Measurements from ENCODE around the gene FBLN2. TPM values are rescaled to one million over a fixed set of nuclear protein-coding genes. Genes with fewer than 3 reads are reported as not detected.

The FBLN2 gene
- total and polyA plus RNA-seq, 5 donors from 2014 or later, result not detected

DNA sequence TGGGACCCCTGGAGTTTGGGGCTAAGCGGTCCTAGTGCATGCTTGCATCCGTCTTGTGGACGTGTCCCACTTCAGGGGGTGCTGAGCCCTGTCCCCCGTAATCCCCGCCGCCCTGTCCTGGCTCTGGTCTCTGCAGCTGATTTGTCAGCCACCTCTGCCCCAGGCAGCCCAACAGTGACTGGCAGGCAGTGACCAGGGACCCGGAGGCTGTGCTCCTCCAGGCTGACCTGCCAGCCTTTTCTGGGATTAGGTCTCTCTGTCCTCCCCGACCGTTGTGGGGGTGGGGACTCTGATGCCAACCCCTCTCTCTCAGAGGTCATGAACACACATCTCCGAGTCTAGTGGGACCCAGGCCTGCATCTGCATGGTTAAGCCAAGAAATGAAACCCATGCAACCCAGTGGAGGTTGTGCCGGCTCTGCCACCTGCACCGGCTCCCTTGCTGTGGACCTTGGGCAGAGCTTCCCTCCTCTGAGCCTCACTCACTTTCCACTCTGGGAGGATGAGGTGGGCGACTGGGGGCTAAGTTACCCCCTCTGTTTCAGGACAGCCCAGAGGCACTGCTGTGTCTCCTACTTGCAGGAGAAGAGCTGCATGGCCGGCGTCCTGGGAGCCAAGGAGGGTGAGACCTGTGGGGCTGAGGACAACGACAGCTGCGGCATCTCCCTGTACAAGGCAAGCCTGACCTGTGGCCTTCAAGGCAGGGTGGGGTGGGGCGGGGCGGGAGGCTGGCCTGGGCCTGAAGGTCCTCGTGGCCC, 60.2 kb downstream of the FBLN2 start:
- Histone ChIP-seq H3K4me3 (ENCODE audit: low read depth, low read length) (no peak overlapping the region), H3K36me3 (ENCODE audit: control insufficient read depth, insufficient read depth, low read length) (no peaks in the 10 kb centered on the region), H3K27ac (ENCODE audit: insufficient read depth, low read length, poor library complexity, severe bottlenecking) (no peak overlapping the region), H3K27me3 (ENCODE audit: control insufficient read depth, insufficient read depth, low read length) (no peaks in the 10 kb centered on the region), H3K9me3 (ENCODE audit: control insufficient read depth in 2 of 2, low read length in 2 of 2) (peaks cover 0 to 2% of the 10 kb centered on the region in 2 experiments), H3K4me1 (ENCODE audit: control insufficient read depth, insufficient read depth, low read length, poor library complexity, severe bottlenecking) (no peaks in the 10 kb centered on the region)
- DNase-seq, result no peak
- Mint-ChIP-seq H3K27me3 (peaks cover 14% of the 10 kb centered on the region), H3K4me3 (no peak overlapping the region), H3K9me3 (peaks cover 0 to 4% (median 0%) of the 10 kb centered on the region in 7 donors), H3K27ac (no peak overlapping the region), H3K36me3 (no peaks in the 10 kb centered on the region), H3K4me1 (no peaks in the 10 kb centered on the region)
- no peak for ATAC-seq (ENCODE audit: low read depth in 2 of 2)

GRCh38 chr3:13610006-13610570, 61.2 kb downstream of the FBLN2 start:
- peaks cover 9% of the 10 kb centered on the region for H3K27me3 Mint-ChIP-seq
- no peak overlapping the region for H3K4me3 Mint-ChIP-seq
- Histone ChIP-seq H3K4me3 (ENCODE audit: low read depth, low read length) (no peak overlapping the region), H3K4me1 (ENCODE audit: control insufficient read depth, insufficient read depth, low read length, poor library complexity, severe bottlenecking) (no peaks in the 10 kb centered on the region), H3K9me3 (ENCODE audit: control insufficient read depth in 2 of 2, low read length in 2 of 2) (peaks cover 0 to 2% of the 10 kb centered on the region in 2 experiments), H3K36me3 (ENCODE audit: control insufficient read depth, insufficient read depth, low read length) (no peaks in the 10 kb centered on the region), H3K27ac (ENCODE audit: insufficient read depth, low read length, poor library complexity, severe bottlenecking) (no peak overlapping the region), H3K27me3 (ENCODE audit: control insufficient read depth, insufficient read depth, low read length) (no peaks in the 10 kb centered on the region)
- peaks cover 0 to 6% (median 2%) of the 10 kb centered on the region in 7 donors for H3K9me3 Mint-ChIP-seq
- H3K36me3 Mint-ChIP-seq, result no peaks in the 10 kb centered on the region
- H3K27ac Mint-ChIP-seq, result no peak overlapping the region
- DNase-seq (no peak), ATAC-seq (ENCODE audit: low read depth in 2 of 2) (no peak)
- no peaks in the 10 kb centered on the region for H3K4me1 Mint-ChIP-seq

- Mint-ChIP-seq H3K9me3 (peaks cover 0 to 6% (median 2%) of the 10 kb centered on the region in 7 donors), H3K36me3 (no peaks in the 10 kb centered on the region), H3K4me1 (no peaks in the 10 kb centered on the region), H3K4me3 (no peak overlapping the region), H3K27me3 (peaks cover 4% of the 10 kb centered on the region), H3K27ac (no peak overlapping the region)
- DNase-seq, result no peak
- Histone ChIP-seq H3K27ac (ENCODE audit: insufficient read depth, low read length, poor library complexity, severe bottlenecking) (no peak overlapping the region), H3K9me3 (ENCODE audit: control insufficient read depth in 2 of 2, low read length in 2 of 2) (peaks cover 0 to 2% of the 10 kb centered on the region in 2 experiments), H3K36me3 (ENCODE audit: control insufficient read depth, insufficient read depth, low read length) (no peaks in the 10 kb centered on the region), H3K27me3 (ENCODE audit: control insufficient read depth, insufficient read depth, low read length) (no peaks in the 10 kb centered on the region), H3K4me3 (ENCODE audit: low read depth, low read length) (no peak overlapping the region), H3K4me1 (ENCODE audit: control insufficient read depth, insufficient read depth, low read length, poor library complexity, severe bottlenecking) (no peaks in the 10 kb centered on the region)
- ATAC-seq (ENCODE audit: low read depth in 2 of 2), result no peak
Measured at GRCh38 chr3:13611221-13611620, 62.3 kb downstream of the FBLN2 start.

DNA sequence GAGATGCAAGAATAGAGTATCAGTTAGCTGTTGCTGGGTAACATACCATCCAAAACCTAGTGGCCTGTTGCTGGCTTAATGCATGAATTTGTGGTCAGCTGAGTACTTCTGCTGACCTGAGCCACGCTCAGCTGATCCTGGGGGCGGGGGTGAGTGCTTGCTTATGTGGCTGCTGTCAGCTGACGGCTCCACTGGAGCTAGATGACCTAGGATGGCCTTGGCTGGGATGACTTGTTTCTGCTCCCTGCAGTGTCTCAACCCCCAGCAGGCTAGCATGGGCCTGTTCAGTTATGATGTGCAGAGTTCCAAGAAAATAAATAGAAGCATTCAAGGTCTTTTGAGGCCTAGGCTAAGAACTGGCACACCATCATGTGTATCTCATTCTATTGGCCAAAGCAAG, 63.9 kb downstream of the FBLN2 start:
- Histone ChIP-seq H3K27me3 (ENCODE audit: control insufficient read depth, insufficient read depth, low read length) (no peaks in the 10 kb centered on the region), H3K4me3 (ENCODE audit: low read depth, low read length) (no peak overlapping the region), H3K27ac (ENCODE audit: insufficient read depth, low read length, poor library complexity, severe bottlenecking) (no peak overlapping the region), H3K36me3 (ENCODE audit: control insufficient read depth, insufficient read depth, low read length) (no peaks in the 10 kb centered on the region), H3K9me3 (ENCODE audit: control insufficient read depth in 2 of 2, low read length in 2 of 2) (peaks cover 0 to 2% of the 10 kb centered on the region in 2 experiments), H3K4me1 (ENCODE audit: control insufficient read depth, insufficient read depth, low read length, poor library complexity, severe bottlenecking) (no peaks in the 10 kb centered on the region)
- H3K36me3 Mint-ChIP-seq, result no peaks in the 10 kb centered on the region
- ATAC-seq (ENCODE audit: low read depth in 2 of 2) (no peak), DNase-seq (no peak)
- H3K9me3 Mint-ChIP-seq, result peaks cover 0 to 6% (median 4%) of the 10 kb centered on the region in 7 donors
- H3K4me3 Mint-ChIP-seq, result no peak overlapping the region
- peaks cover 4% of the 10 kb centered on the region for H3K27me3 Mint-ChIP-seq
- H3K4me1 Mint-ChIP-seq, result no peaks in the 10 kb centered on the region
- H3K27ac Mint-ChIP-seq, result no peak overlapping the region

DNA sequence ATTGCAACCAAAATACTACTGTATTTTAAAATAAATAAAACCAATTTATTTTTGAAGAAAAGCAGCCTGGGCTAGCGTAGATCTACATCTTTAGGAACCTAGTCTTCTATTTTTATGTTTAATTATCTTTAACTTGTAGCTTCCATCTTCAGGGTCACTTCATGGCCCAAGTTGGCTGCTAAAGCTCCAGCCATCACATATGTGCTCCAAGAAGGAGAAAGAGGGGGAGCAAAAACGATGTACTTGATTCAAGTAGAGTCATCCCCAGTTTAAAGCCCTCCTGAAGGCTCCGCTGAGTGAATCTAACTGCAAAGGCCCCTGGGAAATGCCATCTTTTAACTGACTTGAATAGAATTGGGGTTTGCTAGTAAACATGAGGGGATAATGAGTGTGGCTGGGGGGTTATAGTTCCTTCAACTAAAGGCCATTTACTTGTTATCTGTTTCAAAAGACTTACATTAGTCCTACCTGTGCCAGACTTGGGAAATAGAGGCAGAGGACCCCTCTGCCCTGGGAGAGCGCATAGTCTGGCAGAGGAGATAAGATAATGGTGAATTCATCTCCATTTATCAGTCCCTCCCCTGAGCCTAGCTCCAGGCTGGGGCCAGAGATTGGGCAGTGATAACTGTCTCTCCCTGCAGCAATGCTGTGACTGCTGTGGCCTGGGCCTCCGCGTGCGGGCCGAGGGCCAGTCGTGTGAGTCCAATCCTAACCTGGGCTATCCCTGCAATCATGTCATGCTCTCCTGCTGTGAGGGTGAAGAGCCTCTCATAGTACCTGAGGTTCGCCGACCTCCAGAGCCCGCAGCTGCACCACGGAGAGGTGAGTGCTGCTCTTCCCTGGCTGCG, 64.6 kb downstream of the FBLN2 start:
- Mint-ChIP-seq H3K4me1 (no peaks in the 10 kb centered on the region), H3K36me3 (no peaks in the 10 kb centered on the region), H3K9me3 (peaks cover 0 to 6% (median 4%) of the 10 kb centered on the region in 7 donors), H3K27me3 (peaks cover 1% of the 10 kb centered on the region), H3K4me3 (no peak overlapping the region), H3K27ac (no peak overlapping the region)
- Histone ChIP-seq H3K4me3 (ENCODE audit: low read depth, low read length) (no peak overlapping the region), H3K4me1 (ENCODE audit: control insufficient read depth, insufficient read depth, low read length, poor library complexity, severe bottlenecking) (no peaks in the 10 kb centered on the region), H3K27ac (ENCODE audit: insufficient read depth, low read length, poor library complexity, severe bottlenecking) (no peak overlapping the region), H3K9me3 (ENCODE audit: control insufficient read depth in 2 of 2, low read length in 2 of 2) (peaks cover 0 to 2% of the 10 kb centered on the region in 2 experiments), H3K27me3 (ENCODE audit: control insufficient read depth, insufficient read depth, low read length) (no peaks in the 10 kb centered on the region), H3K36me3 (ENCODE audit: control insufficient read depth, insufficient read depth, low read length) (no peaks in the 10 kb centered on the region)
- DNase-seq, result no peak
- no peak for ATAC-seq (ENCODE audit: low read depth in 2 of 2)

DNA sequence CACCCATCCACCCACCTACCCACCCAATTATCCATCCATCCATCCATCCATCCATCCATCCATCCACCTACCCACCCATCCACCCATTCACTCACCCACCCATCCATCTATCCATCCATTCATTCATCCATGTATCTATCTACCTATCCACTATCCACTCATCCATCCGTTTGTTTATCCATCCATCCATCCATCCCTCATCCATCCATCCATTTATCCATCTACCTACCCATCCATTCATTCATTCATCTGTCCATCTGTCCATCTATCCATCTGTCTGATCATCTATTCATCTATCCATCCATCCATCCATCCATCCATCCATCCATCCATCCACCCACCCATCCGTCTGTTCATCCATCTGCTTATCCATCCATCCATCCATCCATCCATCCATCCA, 65.7 kb downstream of the FBLN2 start:
- Histone ChIP-seq H3K9me3 (ENCODE audit: control insufficient read depth in 2 of 2, low read length in 2 of 2) (peaks cover 0 to 2% of the 10 kb centered on the region in 2 experiments), H3K36me3 (ENCODE audit: control insufficient read depth, insufficient read depth, low read length) (no peaks in the 10 kb centered on the region), H3K27ac (ENCODE audit: insufficient read depth, low read length, poor library complexity, severe bottlenecking) (no peak overlapping the region), H3K4me1 (ENCODE audit: control insufficient read depth, insufficient read depth, low read length, poor library complexity, severe bottlenecking) (no peaks in the 10 kb centered on the region), H3K4me3 (ENCODE audit: low read depth, low read length) (no peak overlapping the region), H3K27me3 (ENCODE audit: control insufficient read depth, insufficient read depth, low read length) (no peaks in the 10 kb centered on the region)
- Mint-ChIP-seq H3K27ac (no peak overlapping the region), H3K9me3 (peaks cover 0 to 6% (median 4%) of the 10 kb centered on the region in 7 donors), H3K4me1 (no peaks in the 10 kb centered on the region), H3K27me3 (no peaks in the 10 kb centered on the region), H3K36me3 (no peaks in the 10 kb centered on the region), H3K4me3 (no peak overlapping the region)
- DNase-seq (no peak), ATAC-seq (ENCODE audit: low read depth in 2 of 2) (no peak)

DNA sequence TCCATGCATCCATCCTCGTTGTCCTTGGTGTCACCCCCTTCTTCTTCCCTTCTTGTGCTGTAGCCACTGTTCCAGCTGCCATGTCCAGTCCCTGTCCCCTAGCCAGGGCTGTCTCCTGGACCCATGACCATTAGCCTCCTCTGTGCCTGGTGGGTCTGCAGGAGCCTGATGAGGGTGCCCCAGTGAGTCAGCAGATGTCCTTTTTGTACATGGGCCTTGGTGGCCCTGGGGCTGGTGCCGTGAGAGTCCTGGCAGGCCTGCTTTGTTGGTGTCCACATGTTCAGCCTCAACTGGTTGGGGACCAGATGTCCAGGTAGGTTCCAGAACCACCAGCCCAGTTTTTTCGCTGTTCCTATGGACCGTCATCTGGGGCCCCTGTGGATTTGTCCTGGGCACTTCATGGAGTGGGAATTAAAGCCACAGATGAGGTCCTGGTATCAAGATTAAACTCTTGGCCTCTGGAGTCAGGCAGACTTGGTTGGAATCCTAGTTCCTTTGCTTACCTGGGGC, 66.1 kb downstream of the FBLN2 start:
- Mint-ChIP-seq H3K9me3 (peaks cover 0 to 6% (median 0%) of the 10 kb centered on the region in 7 donors), H3K27me3 (no peaks in the 10 kb centered on the region), H3K27ac (no peak overlapping the region), H3K4me3 (no peak overlapping the region), H3K36me3 (no peaks in the 10 kb centered on the region), H3K4me1 (no peaks in the 10 kb centered on the region)
- Histone ChIP-seq H3K4me3 (ENCODE audit: low read depth, low read length) (no peak overlapping the region), H3K36me3 (ENCODE audit: control insufficient read depth, insufficient read depth, low read length) (no peaks in the 10 kb centered on the region), H3K27ac (ENCODE audit: insufficient read depth, low read length, poor library complexity, severe bottlenecking) (no peak overlapping the region), H3K9me3 (ENCODE audit: control insufficient read depth in 2 of 2, low read length in 2 of 2) (peaks cover 0 to 2% of the 10 kb centered on the region in 2 experiments), H3K4me1 (ENCODE audit: control insufficient read depth, insufficient read depth, low read length, poor library complexity, severe bottlenecking) (no peaks in the 10 kb centered on the region), H3K27me3 (ENCODE audit: control insufficient read depth, insufficient read depth, low read length) (no peaks in the 10 kb centered on the region)
- no peak for DNase-seq
- no peak for ATAC-seq (ENCODE audit: low read depth in 2 of 2)

Data from CD4-positive, CD25-positive, alpha-beta regulatory T cell (primary cell).